Left ventricle myocardium superior (tissue), 1 donor: ENCODE data around the gene SPRR3. TPM values are rescaled to one million over a fixed set of nuclear protein-coding genes. Genes with fewer than 3 reads are reported as not detected.

ENCODE experiments used
- ATAC-seq: fragments of 200-7000 bp; cut with Tn5 transposase; one replicate; pipeline ENCODE4 v1.9.1; 2020; ENCODE audit warnings: mild to moderate bottlenecking, moderate library complexity
- DNase-seq: peaks from one replicate; pipeline ENCODE4 v3.0.0-alpha.2; 2020
- intact Hi-C: fragments of 100-400 bp; cut with micrococcal nuclease; formaldehyde crosslinking; loops from one replicate; pipeline ENCODE4 v1.11.0; 2022
- total RNA-seq: library from RNA; stranded (reverse); fragmentation: NEBNext Ultra II Directional; extraction: Animal tissue kit (Norgen Biotek cat#: 25700); gene quantifications from one replicate; pipeline ENCODE4 v1.2.1, GENCODE V29; 2021
- donor health status: DM: no; HTN: yes; CAD: no; lungs with severe emphysema.

Gene SPRR3
- total RNA-seq, 1 donor from 2014 or later: not detected

GRCh38 chr1:153032073-153032472 lies 30.5 kb downstream of the SPRR3 start:
- ATAC-seq: no peak
- no peak for DNase-seq
- intact Hi-C loops: no loop called here

- intact Hi-C loops: no loop called here
- no peak for DNase-seq
- no peak for ATAC-seq
Observed at GRCh38 chr1:153032677-153033308, 31.2 kb downstream of the SPRR3 start.

- intact Hi-C loops: no loop called here
- ATAC-seq (no peak), DNase-seq (no peak)
Observed at GRCh38 chr1:153035211-153035610, 33.7 kb downstream of the SPRR3 start.

- intact Hi-C loops: no loop called here
- ATAC-seq (no peak), DNase-seq (no peak)
Observed at GRCh38 chr1:153040950-153041631, 39.5 kb downstream of the SPRR3 start, which contains the start of gene SPRR2D. Gene SPRR2D, minus strand, starts transcription at chr1:153041120. Its CDS starts 774 bp downstream, at chr1:153040346.

- intact Hi-C loops: no loop called here
- DNase-seq (no peak), ATAC-seq (no peak)
Observed at GRCh38 chr1:153049211-153049610, 47.7 kb downstream of the SPRR3 start.

Other genes with a start within 250 kb of the SPRR3 start
- not detected for gene KPRP, start 243.7 kb upstream of the SPRR3 start, total RNA-seq
- not detected for gene LCE1F, start 226.6 kb upstream of the SPRR3 start, total RNA-seq
- gene LCE1E, start 215.5 kb upstream of the SPRR3 start, total RNA-seq: not detected
- gene LCE1D, start 205.0 kb upstream of the SPRR3 start, total RNA-seq: not detected
- not detected for gene LCE1C, start 195.1 kb upstream of the SPRR3 start, total RNA-seq
- not detected for gene LCE1B, start 189.8 kb upstream of the SPRR3 start, total RNA-seq
- gene LCE1A, start 174.3 kb upstream of the SPRR3 start, total RNA-seq: not detected
- not detected for gene LCE6A, start 158.9 kb upstream of the SPRR3 start, total RNA-seq
- gene LCE7A, start 141.8 kb upstream of the SPRR3 start, total RNA-seq: not detected
- not detected for gene SMCP, start 123.4 kb upstream of the SPRR3 start, total RNA-seq
- not detected for gene IVL, start 93.2 kb upstream of the SPRR3 start, total RNA-seq
- not detected for gene SPRR5, start 54.5 kb upstream of the SPRR3 start, total RNA-seq
- gene SPRR4, start 31.1 kb upstream of the SPRR3 start, total RNA-seq: not detected
- not detected for gene SPRR1A, start 17.7 kb upstream of the SPRR3 start, total RNA-seq
- not detected for gene SPRR1B, start 29.5 kb downstream of the SPRR3 start, total RNA-seq
- not detected for gene SPRR2D, start 39.4 kb downstream of the SPRR3 start, total RNA-seq
- gene SPRR2A, start 55.8 kb downstream of the SPRR3 start, total RNA-seq: not detected
- gene SPRR2B, start 69.9 kb downstream of the SPRR3 start, total RNA-seq: not detected
- not detected for gene SPRR2E, start 92.8 kb downstream of the SPRR3 start, total RNA-seq
- gene SPRR2F, start 111.8 kb downstream of the SPRR3 start, total RNA-seq: not detected
- gene SPRR2G, start 149.1 kb downstream of the SPRR3 start, total RNA-seq: not detected
- not detected for gene LELP1, start 201.7 kb downstream of the SPRR3 start, total RNA-seq
- gene PRR9, start 215.8 kb downstream of the SPRR3 start, total RNA-seq: not detected